ENCODE data around the gene PRDM16. TPM values are rescaled to one million over a fixed set of nuclear protein-coding genes. Genes with fewer than 3 reads are reported as not detected.

PRDM16 gene
- polyA plus RNA-seq, 1 donor from 2014 or later = 0.21 TPM

DNA sequence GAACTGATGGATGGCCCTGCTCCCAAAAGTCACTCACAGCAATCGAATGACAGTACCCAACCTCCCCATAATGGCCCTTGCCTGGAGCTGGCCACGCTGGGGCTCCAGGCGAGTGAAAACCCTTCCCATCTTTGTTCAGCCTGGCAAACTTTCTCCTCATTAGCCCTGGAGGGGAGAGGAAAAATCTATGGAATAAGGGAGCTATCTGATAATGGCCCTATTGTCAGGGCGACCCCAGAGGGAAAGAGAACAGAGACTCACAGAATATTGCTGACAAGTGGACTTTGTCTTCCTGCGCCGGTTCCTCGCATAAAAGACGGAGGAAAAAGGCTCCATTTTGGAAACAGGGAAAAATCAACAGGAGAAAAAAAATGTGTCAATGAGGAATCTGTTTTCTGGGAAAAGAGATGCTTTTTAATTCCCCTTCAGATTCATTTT is 372.4 kb downstream of the PRDM16 start:
- no peak overlapping the region for H3K4me2 ChIP-seq (ENCODE audit: low read length)
- H3K9me2 ChIP-seq (ENCODE audit: insufficient read depth, low read length) = no peaks in the 10 kb centered on the region
- no peak overlapping the region for H3K4me3 ChIP-seq (ENCODE audit: low read length)
- no peak overlapping the region for H3K9ac ChIP-seq (ENCODE audit: low read length)
- no peaks in the 10 kb centered on the region for H3K9me3 ChIP-seq (ENCODE audit: low read length)
- no peaks in the 10 kb centered on the region for H3F3A ChIP-seq (ENCODE audit: insufficient read depth, low read length, poor library complexity, severe bottlenecking)
- no peaks in the 10 kb centered on the region for H3K36me3 ChIP-seq (ENCODE audit: insufficient read depth, low read length)
- H3K27me3 ChIP-seq (ENCODE audit: insufficient read depth, low read depth, low read length) = no peaks in the 10 kb centered on the region
- no peak overlapping the region for H2AFZ ChIP-seq (ENCODE audit: low read depth, low read length)
- no peaks in the 10 kb centered on the region for H3K79me2 ChIP-seq (replicated peaks; ENCODE audit: insufficient read depth, low read length)
- no peaks in the 10 kb centered on the region for H4K20me1 ChIP-seq (ENCODE audit: insufficient read depth)
- H3K27ac ChIP-seq (ENCODE audit: low read length) = no peak overlapping the region
- no peak for TF ChIP-seq RAD21 (conservative IDR thresholded peaks at IDR 0.05)
- TF ChIP-seq, protein P1, sequence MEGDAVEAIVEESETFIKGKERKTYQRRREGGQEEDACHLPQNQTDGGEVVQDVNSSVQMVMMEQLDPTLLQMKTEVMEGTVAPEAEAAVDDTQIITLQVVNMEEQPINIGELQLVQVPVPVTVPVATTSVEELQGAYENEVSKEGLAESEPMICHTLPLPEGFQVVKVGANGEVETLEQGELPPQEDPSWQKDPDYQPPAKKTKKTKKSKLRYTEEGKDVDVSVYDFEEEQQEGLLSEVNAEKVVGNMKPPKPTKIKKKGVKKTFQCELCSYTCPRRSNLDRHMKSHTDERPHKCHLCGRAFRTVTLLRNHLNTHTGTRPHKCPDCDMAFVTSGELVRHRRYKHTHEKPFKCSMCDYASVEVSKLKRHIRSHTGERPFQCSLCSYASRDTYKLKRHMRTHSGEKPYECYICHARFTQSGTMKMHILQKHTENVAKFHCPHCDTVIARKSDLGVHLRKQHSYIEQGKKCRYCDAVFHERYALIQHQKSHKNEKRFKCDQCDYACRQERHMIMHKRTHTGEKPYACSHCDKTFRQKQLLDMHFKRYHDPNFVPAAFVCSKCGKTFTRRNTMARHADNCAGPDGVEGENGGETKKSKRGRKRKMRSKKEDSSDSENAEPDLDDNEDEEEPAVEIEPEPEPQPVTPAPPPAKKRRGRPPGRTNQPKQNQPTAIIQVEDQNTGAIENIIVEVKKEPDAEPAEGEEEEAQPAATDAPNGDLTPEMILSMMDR (IDR thresholded peaks at IDR 0.05; ENCODE audit: poor library complexity, severe bottlenecking) = no peak
- no peak for TF ChIP-seq TAF1 (IDR thresholded peaks at IDR 0.05; ENCODE audit: low read depth)
- TF ChIP-seq EZH2 (IDR thresholded peaks at IDR 0.05; ENCODE audit: borderline replicate concordance, insufficient read depth, low read length, poor library complexity, severe bottlenecking) = no peak
- no peak for TF ChIP-seq MXI1 (conservative IDR thresholded peaks at IDR 0.05; ENCODE audit: poor library complexity, severe bottlenecking)
- TF ChIP-seq, protein P2, sequence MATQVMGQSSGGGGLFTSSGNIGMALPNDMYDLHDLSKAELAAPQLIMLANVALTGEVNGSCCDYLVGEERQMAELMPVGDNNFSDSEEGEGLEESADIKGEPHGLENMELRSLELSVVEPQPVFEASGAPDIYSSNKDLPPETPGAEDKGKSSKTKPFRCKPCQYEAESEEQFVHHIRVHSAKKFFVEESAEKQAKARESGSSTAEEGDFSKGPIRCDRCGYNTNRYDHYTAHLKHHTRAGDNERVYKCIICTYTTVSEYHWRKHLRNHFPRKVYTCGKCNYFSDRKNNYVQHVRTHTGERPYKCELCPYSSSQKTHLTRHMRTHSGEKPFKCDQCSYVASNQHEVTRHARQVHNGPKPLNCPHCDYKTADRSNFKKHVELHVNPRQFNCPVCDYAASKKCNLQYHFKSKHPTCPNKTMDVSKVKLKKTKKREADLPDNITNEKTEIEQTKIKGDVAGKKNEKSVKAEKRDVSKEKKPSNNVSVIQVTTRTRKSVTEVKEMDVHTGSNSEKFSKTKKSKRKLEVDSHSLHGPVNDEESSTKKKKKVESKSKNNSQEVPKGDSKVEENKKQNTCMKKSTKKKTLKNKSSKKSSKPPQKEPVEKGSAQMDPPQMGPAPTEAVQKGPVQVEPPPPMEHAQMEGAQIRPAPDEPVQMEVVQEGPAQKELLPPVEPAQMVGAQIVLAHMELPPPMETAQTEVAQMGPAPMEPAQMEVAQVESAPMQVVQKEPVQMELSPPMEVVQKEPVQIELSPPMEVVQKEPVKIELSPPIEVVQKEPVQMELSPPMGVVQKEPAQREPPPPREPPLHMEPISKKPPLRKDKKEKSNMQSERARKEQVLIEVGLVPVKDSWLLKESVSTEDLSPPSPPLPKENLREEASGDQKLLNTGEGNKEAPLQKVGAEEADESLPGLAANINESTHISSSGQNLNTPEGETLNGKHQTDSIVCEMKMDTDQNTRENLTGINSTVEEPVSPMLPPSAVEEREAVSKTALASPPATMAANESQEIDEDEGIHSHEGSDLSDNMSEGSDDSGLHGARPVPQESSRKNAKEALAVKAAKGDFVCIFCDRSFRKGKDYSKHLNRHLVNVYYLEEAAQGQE (IDR thresholded peaks at IDR 0.05; ENCODE audit: borderline replicate concordance) = no peak
- no peak for TF ChIP-seq POLR2AphosphoS5 (IDR thresholded peaks at IDR 0.05)
- TF ChIP-seq EP300 (conservative IDR thresholded peaks at IDR 0.05; ENCODE audit: poor library complexity, severe bottlenecking) = no peak
- no peak for TF ChIP-seq SMC3 (conservative IDR thresholded peaks at IDR 0.05; ENCODE audit: poor library complexity)

DNA sequence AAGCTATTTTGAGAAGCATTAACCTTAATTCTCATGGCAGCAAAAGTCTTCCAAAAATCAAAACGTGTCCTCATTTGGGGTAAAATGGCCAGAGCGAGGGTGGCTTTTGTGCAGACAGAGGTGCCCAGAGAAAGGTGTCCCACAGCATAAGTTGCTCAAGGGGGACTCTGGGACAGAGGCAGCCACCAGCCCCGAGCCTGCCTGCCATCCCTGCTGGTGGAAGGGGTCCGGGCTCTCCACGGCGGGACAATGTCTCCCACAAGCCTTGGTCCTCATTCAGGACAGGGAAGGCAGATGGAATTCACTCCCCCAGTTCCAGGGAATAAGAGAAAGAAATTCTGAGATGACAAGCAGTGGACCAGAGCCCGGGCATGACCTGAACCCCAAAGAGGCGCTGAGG is 372.9 kb downstream of the PRDM16 start:
- no peak overlapping the region for H3K27ac ChIP-seq (ENCODE audit: low read length)
- H3K9me3 ChIP-seq (ENCODE audit: low read length) = no peaks in the 10 kb centered on the region
- H3K79me2 ChIP-seq (replicated peaks; ENCODE audit: insufficient read depth, low read length) = no peaks in the 10 kb centered on the region
- no peaks in the 10 kb centered on the region for H4K20me1 ChIP-seq (ENCODE audit: insufficient read depth)
- H3K4me3 ChIP-seq (ENCODE audit: low read length) = no peak overlapping the region
- H3K4me2 ChIP-seq (ENCODE audit: low read length) = no peak overlapping the region
- H3K9me2 ChIP-seq (ENCODE audit: insufficient read depth, low read length) = no peaks in the 10 kb centered on the region
- no peaks in the 10 kb centered on the region for H3K36me3 ChIP-seq (ENCODE audit: insufficient read depth, low read length)
- H3K9ac ChIP-seq (ENCODE audit: low read length) = no peak overlapping the region
- TF ChIP-seq, protein P1 (IDR thresholded peaks at IDR 0.05; ENCODE audit: poor library complexity, severe bottlenecking) = no peak
- TF ChIP-seq TAF1 (IDR thresholded peaks at IDR 0.05; ENCODE audit: low read depth) (no peak), POLR2AphosphoS5 (IDR thresholded peaks at IDR 0.05) (no peak), EZH2 (IDR thresholded peaks at IDR 0.05; ENCODE audit: borderline replicate concordance, insufficient read depth, low read length, poor library complexity, severe bottlenecking) (no peak), MXI1 (conservative IDR thresholded peaks at IDR 0.05; ENCODE audit: poor library complexity, severe bottlenecking) (no peak), RAD21 (conservative IDR thresholded peaks at IDR 0.05) (no peak), SMC3 (conservative IDR thresholded peaks at IDR 0.05; ENCODE audit: poor library complexity) (no peak), EP300 (conservative IDR thresholded peaks at IDR 0.05; ENCODE audit: poor library complexity, severe bottlenecking) (no peak)
- TF ChIP-seq, protein P2 (IDR thresholded peaks at IDR 0.05; ENCODE audit: borderline replicate concordance) = no peak
- H3K27me3 ChIP-seq (ENCODE audit: insufficient read depth, low read depth, low read length) = no peaks in the 10 kb centered on the region
- no peaks in the 10 kb centered on the region for H3F3A ChIP-seq (ENCODE audit: insufficient read depth, low read length, poor library complexity, severe bottlenecking)
- H2AFZ ChIP-seq (ENCODE audit: low read depth, low read length) = no peak overlapping the region

Measured in neural cell (in vitro differentiated cells).